Measurements from ENCODE around the gene CNKSR2.
"Not testable (repeated sequence)": the region's sequence is repeated elsewhere in the genome, so short reads cannot be mapped to it uniquely, and the experiment has no call there.

The CNKSR2 gene

GRCh38 chrX:21427086-21427485 lies 52.9 kb downstream of the CNKSR2 start:
- intact Hi-C loops (cut with DNase I), result no loop called here
- no peak for DNase-seq

GRCh38 chrX:21437036-21437435 lies 62.8 kb downstream of the CNKSR2 start:
- DNase-seq, result no peak
- intact Hi-C loops (cut with DNase I), result no loop called here

- intact Hi-C loops (cut with DNase I), result no loop called here
- no peak for DNase-seq
Observed at GRCh38 chrX:21438792-21439191, 64.6 kb downstream of the CNKSR2 start.

GRCh38 chrX:21440911-21441310 lies 66.7 kb downstream of the CNKSR2 start:
- no peak for DNase-seq

GRCh38 chrX:21457718-21458117 lies 83.5 kb downstream of the CNKSR2 start:
- no peak for DNase-seq
- intact Hi-C loops (cut with DNase I), result no loop called here

More at GRCh38 chrX:21440911-21441310, 66.7 kb downstream of the CNKSR2 start:
- intact Hi-C loops (cut with DNase I), result no loop called here

- intact Hi-C loops (cut with DNase I), result no loop called here
- DNase-seq, result no peak
Observed at GRCh38 chrX:21469071-21469470, 94.9 kb downstream of the CNKSR2 start.

GRCh38 chrX:21476909-21477308 lies 102.7 kb downstream of the CNKSR2 start:
- no peak for DNase-seq
- intact Hi-C loops (cut with DNase I), result no loop called here

GRCh38 chrX:21479695-21480270 lies 105.6 kb downstream of the CNKSR2 start:
- intact Hi-C loops (cut with DNase I), result no loop called here
- peak in 2 of 42 donors; percentile 10 to 28 for DNase-seq

GRCh38 chrX:21481761-21482160 lies 107.5 kb downstream of the CNKSR2 start:
- DNase-seq, result no peak
- intact Hi-C loops (cut with DNase I), result no loop called here

- DNase-seq; intact Hi-C loops (cut with DNase I): not testable (repeated sequence)
Observed at GRCh38 chrX:21484051-21484450, 109.8 kb downstream of the CNKSR2 start.

- no peak for DNase-seq
- intact Hi-C loops (cut with DNase I), result no loop called here
Observed at GRCh38 chrX:21487832-21488231, 113.6 kb downstream of the CNKSR2 start.

GRCh38 chrX:21490341-21490740 lies 116.1 kb downstream of the CNKSR2 start:
- intact Hi-C loops (cut with DNase I), result no loop called here
- DNase-seq, result no peak

GRCh38 chrX:21493226-21493830 lies 119.1 kb downstream of the CNKSR2 start:
- intact Hi-C loops (cut with DNase I), result no loop called here

GRCh38 chrX:21503593-21503992 lies 129.4 kb downstream of the CNKSR2 start:
- DNase-seq, result no peak
- intact Hi-C loops (cut with DNase I), result no loop called here

More at GRCh38 chrX:21493226-21493830, 119.1 kb downstream of the CNKSR2 start:
- no peak for DNase-seq

GRCh38 chrX:21509912-21510311 lies 135.7 kb downstream of the CNKSR2 start:
- DNase-seq, result no peak
- intact Hi-C loops (cut with DNase I), result no loop called here

GRCh38 chrX:21524008-21524407 lies 149.8 kb downstream of the CNKSR2 start:
- no peak for DNase-seq
- intact Hi-C loops (cut with DNase I), result no loop called here

- intact Hi-C loops (cut with DNase I), result no loop called here
- DNase-seq, result no peak
Observed at GRCh38 chrX:21528076-21528475, 153.9 kb downstream of the CNKSR2 start.

- intact Hi-C loops (cut with DNase I), result no loop called here
- no peak for DNase-seq
Observed at GRCh38 chrX:21529771-21530170, 155.6 kb downstream of the CNKSR2 start.

GRCh38 chrX:21544642-21545041 lies 170.4 kb downstream of the CNKSR2 start:
- intact Hi-C loops (cut with DNase I); DNase-seq: not testable (repeated sequence)

GRCh38 chrX:21559417-21559816 lies 185.2 kb downstream of the CNKSR2 start:
- no peak for DNase-seq
- intact Hi-C loops (cut with DNase I), result no loop called here

GRCh38 chrX:21565025-21565424 lies 190.8 kb downstream of the CNKSR2 start:
- no peak for DNase-seq
- intact Hi-C loops (cut with DNase I), result no loop called here
